H1 (cell line): ENCODE results near the gene TMEM45B. TPM values are rescaled to one million over a fixed set of nuclear protein-coding genes. Genes with fewer than 3 reads are reported as not detected.

Source experiments
- CTCF ChIA-PET: fragments of 300-600 bp; sonication (Branson Sonifier 250); formaldehyde crosslinking; loops from one replicate; lab custom pipeline; 2021; ENCODE audit not compliant: partially characterized antibody; lab: Charles Lee
- POLR2A ChIA-PET: fragments of 300-600 bp; sonication (Branson Sonifier 250); formaldehyde crosslinking; loops from one replicate; lab custom pipeline; 2021; ENCODE audit warnings: inconsistent platforms; ENCODE audit not compliant: partially characterized antibody; lab: Charles Lee
- DNase-seq, 2 experiments: peaks; one replicate each; pipeline versions ENCODE4 v3.0.0 to v3.0.0-alpha.2; 2010 to 2022; ENCODE audit warnings: low spot score in 2 of 2, low read depth in 1 of 2, mixed read lengths in 1 of 2
- FAIRE-seq: peaks from 2 replicates; lab custom pipeline; 2011; peaks lifted over from hg19 to GRCh38; lab: Jason Lieb, UNC
- H2AFZ ChIP-seq: 2 replicates; pipeline ENCODE4 v1.8.1; 2012; ENCODE audit warnings: low read length, inconsistent platforms
- H2AK5ac ChIP-seq: 2 replicates; pipeline ENCODE4 v1.6.1; 2013; ENCODE audit warnings: low read depth, low read length
- H2BK120ac ChIP-seq: replicated peaks from 2 replicates; pipeline ENCODE3; 2013; ENCODE audit warnings: low read depth, low read length, inconsistent platforms
- H2BK12ac ChIP-seq: 2 replicates; pipeline ENCODE4 v1.6.1; 2013; ENCODE audit warnings: low read depth, low read length
- H2BK15ac ChIP-seq: 2 replicates; pipeline ENCODE4 v1.6.1; 2013; ENCODE audit warnings: low read length
- H2BK20ac ChIP-seq: 2 replicates; pipeline ENCODE4 v1.6.1; 2013; ENCODE audit warnings: low read length
- H2BK5ac ChIP-seq: 2 replicates; pipeline ENCODE4 v1.6.1; 2013; ENCODE audit warnings: low read depth, low read length
- H3K14ac ChIP-seq: 2 replicates; pipeline ENCODE4 v1.6.1; 2013; ENCODE audit warnings: inconsistent platforms; ENCODE audit not compliant: insufficient read length
- H3K18ac ChIP-seq: 2 replicates; pipeline ENCODE4 v1.6.1; 2013; ENCODE audit warnings: low read length; ENCODE audit errors: extremely low read depth
- H3K23ac ChIP-seq: 2 replicates; pipeline ENCODE4 v1.6.1; 2013; ENCODE audit warnings: inconsistent platforms; ENCODE audit not compliant: insufficient read length
- H3K23me2 ChIP-seq: 2 replicates; pipeline ENCODE4 v1.6.1; 2013; ENCODE audit warnings: low read depth, low read length
- H3K27ac ChIP-seq: 2 replicates; pipeline ENCODE4 v1.6.1; 2011; ENCODE audit warnings: low read depth, low read length, inconsistent platforms
- H3K27me3 ChIP-seq, 4 experiments: replicated peaks in 1 of 4; 1 replicate in 1 of 4; 2 replicates in 3 of 4; pipeline versions ENCODE4 v1.6.1 to v1.8.1; 2011 to 2013; ENCODE audit warnings: low read length in 3 of 4, mild to moderate bottlenecking in 3 of 4, inconsistent platforms in 2 of 4, mixed read lengths in 2 of 4, moderate library complexity in 1 of 4; ENCODE audit not compliant: control insufficient read depth in 3 of 4, insufficient read depth in 3 of 4; ENCODE audit errors: extremely low read depth in 1 of 4
- H3K36me3 ChIP-seq, 4 experiments: 2 replicates each; pipeline versions ENCODE4 v1.6.1 to v1.8.1; 2011 to 2013; ENCODE audit warnings: mild to moderate bottlenecking in 4 of 4, low read length in 3 of 4, moderate library complexity in 2 of 4, control low read depth in 1 of 4, inconsistent platforms in 1 of 4; ENCODE audit not compliant: insufficient read depth in 4 of 4, control insufficient read depth in 2 of 4
- H3K4ac ChIP-seq: replicated peaks from 2 replicates; pipeline ENCODE3; 2013; ENCODE audit warnings: low read length, low read depth, mixed read lengths, inconsistent platforms; ENCODE audit not compliant: insufficient read length
- H3K4me1 ChIP-seq, 4 experiments: replicated peaks in 1 of 4; 1 replicate in 1 of 4; 2 replicates in 3 of 4; pipeline versions ENCODE4 v1.6.1 to v1.8.1; 2011 to 2013; ENCODE audit warnings: low read length in 3 of 4, inconsistent platforms in 2 of 4, mixed read lengths in 1 of 4; ENCODE audit not compliant: insufficient read depth in 4 of 4, control insufficient read depth in 3 of 4
- H3K4me2 ChIP-seq, 2 experiments: 2 replicates each; pipeline versions ENCODE4 v1.6.1 to v1.8.1; 2011 to 2013; ENCODE audit warnings: low read depth in 2 of 2, low read length in 2 of 2, control low read depth in 1 of 2, inconsistent platforms in 1 of 2, mild to moderate bottlenecking in 1 of 2; ENCODE audit not compliant: insufficient read depth in 1 of 2
- H3K4me3 ChIP-seq, 4 experiments: fragments of 200-600, 300-600 bp in 1 of 4; sonication (generic), shearing (Covaris generic), sonication (Bioruptor Twin) in 1 of 4; 2 replicates each; pipeline versions ENCODE4 v1.5.1 to v1.8.1; 2011 to 2016; ENCODE audit warnings: low read length in 4 of 4, low read depth in 3 of 4, control low read depth in 2 of 4, inconsistent platforms in 2 of 4, mild to moderate bottlenecking in 2 of 4, mixed read lengths in 1 of 4, moderate library complexity in 1 of 4; ENCODE audit not compliant: insufficient read depth in 2 of 4; ENCODE audit errors: extremely low read depth in 1 of 4
- H3K56ac ChIP-seq: replicated peaks from 2 replicates; pipeline ENCODE3; 2013; ENCODE audit warnings: low read depth, mild to moderate bottlenecking, mixed read lengths, low read length, inconsistent platforms; ENCODE audit not compliant: insufficient read length
- H3K79me1 ChIP-seq: 2 replicates; pipeline ENCODE4 v1.6.1; 2013; ENCODE audit warnings: low read depth, low read length, control low read depth
- H3K79me2 ChIP-seq, 2 experiments: 2 replicates each; pipeline versions ENCODE4 v1.6.1 to v1.8.1; 2012 to 2013; ENCODE audit warnings: low read length in 2 of 2, mild to moderate bottlenecking in 2 of 2, inconsistent platforms in 1 of 2; ENCODE audit not compliant: insufficient read depth in 2 of 2, control insufficient read depth in 1 of 2
- H3K9ac ChIP-seq, 4 experiments: replicated peaks in 1 of 4; 1 replicate in 1 of 4; 2 replicates in 3 of 4; pipeline versions ENCODE4 v1.6.1 to v1.8.1; 2011 to 2013; ENCODE audit warnings: low read depth in 3 of 4, low read length in 3 of 4, control low read depth in 2 of 4, mild to moderate bottlenecking in 2 of 4, moderate library complexity in 2 of 4, inconsistent platforms in 1 of 4; ENCODE audit errors: extremely low read depth in 1 of 4
- H3K9me3 ChIP-seq, 2 experiments: 2 replicates each; pipeline versions ENCODE4 v1.6.1 to v1.8.1; 2012 to 2013; ENCODE audit warnings: mild to moderate bottlenecking in 2 of 2, moderate library complexity in 2 of 2, control low read depth in 1 of 2, inconsistent platforms in 1 of 2, low read depth in 1 of 2, low read length in 1 of 2, mixed read lengths in 1 of 2; ENCODE audit not compliant: insufficient read depth in 2 of 2
- H4K20me1 ChIP-seq, 2 experiments: replicated peaks in 1 of 2; 2 replicates each; pipeline versions ENCODE3 to v1.8.1; 2011 to 2013; ENCODE audit warnings: inconsistent platforms in 2 of 2, low read length in 2 of 2, mild to moderate bottlenecking in 1 of 2; ENCODE audit not compliant: insufficient read depth in 2 of 2, control insufficient read depth in 1 of 2
- H4K5ac ChIP-seq: 2 replicates; pipeline ENCODE4 v1.6.1; 2013; ENCODE audit warnings: low read length, low read depth, mixed read lengths, inconsistent platforms; ENCODE audit not compliant: insufficient read length
- H4K8ac ChIP-seq: 2 replicates; pipeline ENCODE4 v1.8.0; 2013; ENCODE audit warnings: mild to moderate bottlenecking, moderate library complexity, low read length, inconsistent platforms; ENCODE audit not compliant: insufficient read depth; ENCODE audit errors: extremely low read depth
- H4K91ac ChIP-seq: replicated peaks from 2 replicates; pipeline ENCODE3; 2013; ENCODE audit warnings: low read length, mixed read lengths, inconsistent platforms; ENCODE audit not compliant: insufficient read length
- ATF2 ChIP-seq: IDR thresholded peaks from 2 replicates; pipeline ENCODE4 v1.6.1; 2012; ENCODE audit warnings: low read length, inconsistent platforms
- CEBPB ChIP-seq: IDR thresholded peaks from 2 replicates; pipeline ENCODE4 v1.6.1; 2012; ENCODE audit warnings: low read depth, low read length
- NANOG ChIP-seq: IDR thresholded peaks from 2 replicates; pipeline ENCODE4 v1.6.1; 2011; ENCODE audit warnings: low read length, low read depth, mild to moderate bottlenecking, inconsistent platforms; ENCODE audit not compliant: insufficient read depth, poor library complexity, severe bottlenecking
- POLR2AphosphoS5 ChIP-seq: IDR thresholded peaks from 2 replicates; pipeline ENCODE4 v1.6.1; 2011; ENCODE audit warnings: low read depth, low read length
- RFX5 ChIP-seq: IDR thresholded peaks from 2 replicates; pipeline ENCODE4 v1.6.1; 2011; ENCODE audit warnings: low read depth, low read length, improper control_type of control experiment, borderline replicate concordance
- RNF2 ChIP-seq: fragments of 200-900, 300-1000 bp; sonication (generic); IDR thresholded peaks from 2 replicates; pipeline ENCODE4 v1.7.1; 2016; ENCODE audit warnings: borderline replicate concordance, low read depth, mild to moderate bottlenecking, antibody characterized with exemption, low read length; ENCODE audit not compliant: poor library complexity, severe bottlenecking; ENCODE audit errors: missing control alignments
- WGBS, 2 experiments: shearing (Covaris generic) in 1 of 2; methylation state at CpG; one replicate each; pipeline versions ENCODE4 v1.1.6 to v1.1.7; 2013 to 2015; ENCODE audit warnings: low lambda C conversion rate in 2 of 2, mixed read lengths in 2 of 2, inconsistent platforms in 1 of 2, low coverage in 1 of 2, missing lambda C conversion rate in 1 of 2; ENCODE audit not compliant: insufficient replicate concordance in 2 of 2, insufficient coverage in 1 of 2, insufficient read length in 1 of 2; ENCODE audit errors: extremely low coverage in 1 of 2, missing lambda C conversion rate in 1 of 2; 5-methylcytosine and 5-hydroxymethylcytosine counted together
- polyA plus RNA-seq, 7 experiments: library from polyadenylated mRNA; depleted of rRNA in 3 of 7; stranded (reverse) in 5 of 7; unstranded in 2 of 7; fragments of >200 nt in 5 of 7; fragments of 200-250 nt in 2 of 7; gene quantifications; 1 replicate in 5 of 7; 2 replicates in 1 of 7; 4 replicates in 1 of 7; pipeline versions ENCODE4 v1.2.1 to v1.2.3, GENCODE V29; 2011 to 2013; ENCODE audit warnings: missing spikeins in 2 of 7, mixed read lengths in 2 of 7
- total RNA-seq: library from RNA; stranded (reverse); fragmentation: NEBNext Ultra II Directional; extraction: Animal tissue kit (Norgen Biotek cat#: 25700); gene quantifications from 2 replicates; pipeline ENCODE4 v1.2.1, GENCODE V29; 2021

The TMEM45B gene
- total and polyA plus RNA-seq, 2 of the 8 experiments (the other 6 are each of a cell fraction or from before 2014, with no cell fraction given): 0.23 TPM; not detected in 1

- Histone ChIP-seq H3K79me2 (no peaks in the 10 kb centered on the region), H4K5ac (no peak overlapping the region), H2BK20ac (no peak overlapping the region), H3K14ac (no peak overlapping the region), H3K23me2 (no peaks in the 10 kb centered on the region), H3K79me1 (no peaks in the 10 kb centered on the region), H2AK5ac (no peak overlapping the region), H2AFZ (no peak overlapping the region), H2BK120ac (no peak overlapping the region), H3K9ac (no peak overlapping the region), H2BK12ac (no peak overlapping the region), H3K27ac (no peak overlapping the region), H3K36me3 (no peaks in the 10 kb centered on the region), H4K91ac (no peak overlapping the region), H3K4ac (no peak overlapping the region), H3K56ac (no peak overlapping the region), H2BK5ac (no peak overlapping the region), H2BK15ac (no peak overlapping the region), H3K4me1 (no peaks in the 10 kb centered on the region), H3K9me3 (peaks cover 12 to 15% of the 10 kb centered on the region in 2 experiments; a peak in 3 of 4 replicates), H3K23ac (no peak overlapping the region), H3K4me2 (no peak overlapping the region), H4K8ac (no peak overlapping the region), H3K27me3 (no peaks in the 10 kb centered on the region), H4K20me1 (no peaks in the 10 kb centered on the region), H3K18ac (no peak overlapping the region), H3K4me3 (no peak overlapping the region)
- TF ChIP-seq CEBPB (no peak), RNF2 (no peak), RFX5 (no peak), ATF2 (no peak), POLR2AphosphoS5 (no peak), NANOG (no peak)
- POLR2A ChIA-PET: no interaction called here
- FAIRE-seq (no peak), DNase-seq (no peak)
- 64% methylated on average over 2 of the region's 2 CpGs; no CpG with 5 or more reads in 1 of the 2 experiments for WGBS, 2 experiments
- CTCF ChIA-PET: no interaction called here
These were observed 20.6 kb upstream of the TMEM45B start for GRCh38 chr11:129795089-129795488.
